MM.1S (cell line): ENCODE data around the gene MATN1.

Experiments
- EZH2 ChIP-seq: fragments of 300-600 bp; sonication (generic); optimal IDR thresholded peaks from 2 replicates; pipeline ENCODE3; 2017; ENCODE audit warnings: low read depth, mild to moderate bottlenecking, antibody characterized with exemption, low read length, mixed read lengths
- EZH2phosphoT487 ChIP-seq: fragments of 300-600 bp; sonication (generic); IDR thresholded peaks from 2 replicates; pipeline ENCODE4 v1.6.1; 2018; ENCODE audit warnings: antibody characterized with exemption, low read length
- TF ChIP-seq, protein P1 (sequence below): fragments of 300-600 bp; sonication (generic); IDR thresholded peaks from 2 replicates; pipeline ENCODE4 v1.5.1; 2016; ENCODE audit warnings: antibody characterized with exemption, low read length, mixed read lengths

- TF ChIP-seq EZH2, result no peak
- TF ChIP-seq, protein P1, sequence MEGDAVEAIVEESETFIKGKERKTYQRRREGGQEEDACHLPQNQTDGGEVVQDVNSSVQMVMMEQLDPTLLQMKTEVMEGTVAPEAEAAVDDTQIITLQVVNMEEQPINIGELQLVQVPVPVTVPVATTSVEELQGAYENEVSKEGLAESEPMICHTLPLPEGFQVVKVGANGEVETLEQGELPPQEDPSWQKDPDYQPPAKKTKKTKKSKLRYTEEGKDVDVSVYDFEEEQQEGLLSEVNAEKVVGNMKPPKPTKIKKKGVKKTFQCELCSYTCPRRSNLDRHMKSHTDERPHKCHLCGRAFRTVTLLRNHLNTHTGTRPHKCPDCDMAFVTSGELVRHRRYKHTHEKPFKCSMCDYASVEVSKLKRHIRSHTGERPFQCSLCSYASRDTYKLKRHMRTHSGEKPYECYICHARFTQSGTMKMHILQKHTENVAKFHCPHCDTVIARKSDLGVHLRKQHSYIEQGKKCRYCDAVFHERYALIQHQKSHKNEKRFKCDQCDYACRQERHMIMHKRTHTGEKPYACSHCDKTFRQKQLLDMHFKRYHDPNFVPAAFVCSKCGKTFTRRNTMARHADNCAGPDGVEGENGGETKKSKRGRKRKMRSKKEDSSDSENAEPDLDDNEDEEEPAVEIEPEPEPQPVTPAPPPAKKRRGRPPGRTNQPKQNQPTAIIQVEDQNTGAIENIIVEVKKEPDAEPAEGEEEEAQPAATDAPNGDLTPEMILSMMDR, result no peak
- no peak for TF ChIP-seq EZH2phosphoT487
Observed at GRCh38 chr1:30731806-30732276, 8.5 kb upstream of the MATN1 start.
